Activated CD8-positive, alpha-beta memory T cell treated with anti-CD3 and anti-CD28 coated beads for 36 hours (primary cell): ENCODE results near the gene WDR45B. TPM values are rescaled to one million over a fixed set of nuclear protein-coding genes. Genes with fewer than 3 reads are reported as not detected.
"Not testable (repeated sequence)": the region's sequence is repeated elsewhere in the genome, so short reads cannot be mapped to it uniquely, and the experiment has no call there.

ENCODE experiments used
- CTCF ChIA-PET: fragments of 350-600 bp; sonication (Branson Sonifier 250); formaldehyde crosslinking; loops from one replicate; lab custom pipeline; 2021; ENCODE audit warnings: antibody characterized with exemption; lab: Charles Lee
- POLR2A ChIA-PET: fragments of 350-600 bp; sonication (Branson Sonifier 250); formaldehyde crosslinking; loops from one replicate; lab custom pipeline; 2021; ENCODE audit warnings: antibody characterized with exemption; lab: Charles Lee
- total RNA-seq, 2 experiments: library from RNA; stranded (reverse); gene quantifications; one replicate each; pipeline ENCODE4 v1.2.3, GENCODE V29; 2021

Gene WDR45B
- total RNA-seq, 2 experiments from 2014 or later, result 57.0 to 57.9 TPM

DNA sequence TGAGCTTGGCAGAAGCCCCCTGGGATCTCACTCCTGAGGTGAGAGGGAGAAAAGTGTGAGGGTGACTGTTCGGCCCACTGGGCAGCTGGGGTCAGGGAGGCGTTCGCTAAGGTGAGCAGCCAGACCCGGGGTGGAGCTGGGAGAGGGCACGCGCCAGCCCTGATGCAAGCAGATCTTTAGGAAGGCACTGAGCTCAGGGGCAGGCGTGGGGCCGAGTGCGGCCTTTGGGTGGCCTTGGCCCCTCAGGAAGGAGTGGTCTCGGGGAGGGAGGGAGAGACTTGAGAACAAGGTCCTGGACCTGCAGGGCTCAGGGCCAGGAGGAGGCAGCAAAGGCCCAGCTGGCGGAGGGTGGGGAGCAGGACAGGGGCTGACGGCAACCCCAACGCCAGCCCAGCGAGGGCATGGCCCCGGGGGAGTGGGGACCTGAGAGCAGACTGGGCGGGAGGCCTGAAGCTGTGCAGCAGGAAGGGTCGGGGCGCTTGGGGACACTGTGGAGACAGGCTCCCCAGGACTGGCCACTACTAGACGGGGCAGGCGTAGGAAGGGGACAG lies 14.5 kb upstream of the WDR45B start:
- ChIA-PET CTCF (interaction anchor here (0.8 kb wide), 1 partner anchor 112 kb away, joined by 3 read pairs; no protein-coding TSS in a partner anchor), POLR2A (no interaction called here)

DNA sequence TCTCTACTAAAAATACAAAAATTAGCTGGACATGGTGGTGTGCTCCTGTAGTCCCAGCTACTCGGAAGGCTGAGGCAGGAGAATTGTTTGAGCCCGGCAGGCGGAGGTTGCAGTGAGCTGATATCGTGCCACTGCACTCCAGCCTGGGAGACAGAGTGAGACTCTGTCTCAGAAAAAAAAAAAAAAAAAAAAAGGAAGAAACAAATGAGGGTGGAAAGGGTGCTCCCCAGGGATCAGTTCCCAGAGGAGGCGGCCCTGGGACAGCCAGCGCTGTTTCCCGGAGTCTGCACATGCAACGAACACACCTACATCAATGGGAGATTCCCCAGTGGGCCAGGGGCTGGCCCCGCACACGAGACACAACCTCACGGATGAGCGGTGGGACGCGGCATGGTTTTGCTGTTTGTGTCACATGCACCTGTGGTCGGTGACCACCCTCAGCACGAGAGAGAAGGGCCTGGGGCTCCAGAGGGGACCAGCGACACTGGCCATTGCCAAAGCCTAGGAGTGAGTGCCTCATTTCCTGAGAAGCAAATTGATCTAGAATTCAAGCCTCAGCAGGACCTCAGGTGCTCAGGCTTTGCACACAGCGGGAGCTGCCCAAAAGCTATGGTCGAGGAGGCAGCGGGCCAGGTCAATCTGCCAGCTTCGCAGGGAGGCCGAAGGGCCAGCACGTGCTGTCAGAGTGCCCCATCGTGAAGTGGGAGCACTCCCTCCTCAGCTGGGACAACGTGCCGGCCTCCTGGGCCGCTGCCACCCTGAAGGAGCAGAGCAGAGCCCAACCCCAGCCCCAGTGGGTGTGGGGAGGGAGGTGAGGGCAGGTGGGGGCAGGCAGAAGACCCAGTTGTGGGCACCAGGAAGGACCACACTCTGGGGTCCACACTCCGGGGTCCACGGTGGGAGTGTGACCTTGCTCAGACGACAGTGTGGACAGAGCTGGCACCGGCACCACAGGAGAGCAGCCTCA lies 13.8 kb upstream of the WDR45B start:
- POLR2A ChIA-PET, result no interaction called here

GRCh38 chr17:82659886-82660285 lies 11.6 kb upstream of the WDR45B start:
- ChIA-PET POLR2A (no interaction called here), CTCF (no interaction called here)

More for the DNA sequence above, 13.8 kb upstream of the WDR45B start:
- CTCF ChIA-PET, result interaction anchor here (0.7 to 0.8 kb wide), 2 partner anchors 113 to 623 kb away, joined by 3 to 4 read pairs; no protein-coding TSS in a partner anchor

- ChIA-PET POLR2A (no interaction called here), CTCF (no interaction called here)
Measured at GRCh38 chr17:82658796-82659452, 10.7 kb upstream of the WDR45B start.

GRCh38 chr17:82658331-82658730 lies 10.1 kb upstream of the WDR45B start:
- POLR2A ChIA-PET, result no interaction called here
- CTCF ChIA-PET, result no interaction called here

DNA sequence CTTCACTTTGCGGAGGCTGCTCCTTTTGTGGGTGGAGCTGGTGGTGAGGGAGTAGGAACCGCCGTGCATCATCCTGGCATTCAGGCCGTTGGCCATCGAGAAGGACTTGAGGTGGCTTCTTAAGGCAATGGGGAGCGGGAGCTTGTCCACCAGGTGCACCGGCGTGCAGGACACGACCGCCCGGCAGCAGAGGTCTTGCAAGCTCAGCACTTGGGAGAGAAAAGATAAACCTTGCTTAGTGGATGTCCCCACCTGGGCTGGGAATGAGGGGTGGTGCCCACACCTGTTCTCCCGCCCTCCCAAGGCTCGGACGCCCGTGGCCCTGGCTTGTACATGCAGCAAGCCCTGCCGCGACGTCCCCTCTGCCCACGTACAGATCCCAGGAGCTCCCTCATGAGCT lies 9.7 kb upstream of the WDR45B start:
- CTCF ChIA-PET, result no interaction called here
- POLR2A ChIA-PET, result no interaction called here

GRCh38 chr17:82656266-82656665 lies 8.0 kb upstream of the WDR45B start:
- CTCF ChIA-PET, result no interaction called here
- POLR2A ChIA-PET, result no interaction called here

- ChIA-PET POLR2A (no interaction called here), CTCF (no interaction called here)
Measured at GRCh38 chr17:82655523-82655922, 7.3 kb upstream of the WDR45B start.

DNA sequence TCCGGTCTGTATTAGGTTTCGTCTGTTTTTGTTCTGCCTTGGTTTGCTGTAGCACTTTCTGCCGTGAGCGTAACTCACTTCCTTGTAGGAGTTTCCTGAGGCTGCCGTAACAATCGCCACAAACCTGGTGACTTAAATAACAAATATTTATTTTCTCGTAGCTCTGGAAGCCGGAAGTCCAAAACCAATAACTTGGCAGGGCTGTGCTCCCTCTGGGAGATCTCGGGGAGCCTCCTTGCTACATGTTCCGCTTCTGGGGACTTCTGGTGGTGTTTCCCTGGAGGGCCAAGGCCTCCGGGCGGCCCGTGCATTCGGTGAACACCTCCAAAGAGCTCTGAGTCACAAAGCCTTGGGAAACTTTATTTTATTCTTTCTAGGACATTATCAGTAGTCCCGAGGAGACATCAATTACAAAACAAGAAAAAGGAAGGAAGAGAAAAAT lies 6.8 kb upstream of the WDR45B start:
- ChIA-PET POLR2A (no interaction called here), CTCF (no interaction called here)

- CTCF ChIA-PET, POLR2A ChIA-PET: not testable (repeated sequence)
Measured at GRCh38 chr17:82654611-82655010, 6.4 kb upstream of the WDR45B start.

GRCh38 chr17:82653651-82654528 lies 5.6 kb upstream of the WDR45B start:
- ChIA-PET CTCF (no interaction called here), POLR2A (no interaction called here)

DNA sequence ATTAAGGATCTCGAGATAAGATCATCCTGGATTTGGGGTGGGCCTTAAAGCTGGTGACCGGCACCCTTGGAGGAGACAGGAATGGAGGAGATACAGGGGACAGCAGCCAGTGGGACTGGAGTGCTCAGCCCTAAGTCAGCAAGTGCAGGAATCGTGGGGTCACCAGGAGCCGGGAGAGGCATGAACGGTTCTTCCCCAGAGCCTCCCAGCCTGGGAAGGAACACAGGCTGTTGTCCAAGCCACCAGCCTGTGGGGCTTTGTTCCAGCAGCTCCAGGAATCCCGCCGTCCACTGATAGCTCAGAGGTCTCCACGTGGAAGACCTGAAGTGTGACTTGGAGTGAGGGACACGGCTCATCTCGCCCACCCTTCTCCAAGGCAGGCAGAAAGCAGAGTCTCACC lies 2.5 kb upstream of the WDR45B start:
- CTCF ChIA-PET, result no interaction called here
- POLR2A ChIA-PET, result no interaction called here

- POLR2A ChIA-PET, result no interaction called here
Measured at GRCh38 chr17:82649501-82650261, 1.4 kb upstream of the WDR45B start.

DNA sequence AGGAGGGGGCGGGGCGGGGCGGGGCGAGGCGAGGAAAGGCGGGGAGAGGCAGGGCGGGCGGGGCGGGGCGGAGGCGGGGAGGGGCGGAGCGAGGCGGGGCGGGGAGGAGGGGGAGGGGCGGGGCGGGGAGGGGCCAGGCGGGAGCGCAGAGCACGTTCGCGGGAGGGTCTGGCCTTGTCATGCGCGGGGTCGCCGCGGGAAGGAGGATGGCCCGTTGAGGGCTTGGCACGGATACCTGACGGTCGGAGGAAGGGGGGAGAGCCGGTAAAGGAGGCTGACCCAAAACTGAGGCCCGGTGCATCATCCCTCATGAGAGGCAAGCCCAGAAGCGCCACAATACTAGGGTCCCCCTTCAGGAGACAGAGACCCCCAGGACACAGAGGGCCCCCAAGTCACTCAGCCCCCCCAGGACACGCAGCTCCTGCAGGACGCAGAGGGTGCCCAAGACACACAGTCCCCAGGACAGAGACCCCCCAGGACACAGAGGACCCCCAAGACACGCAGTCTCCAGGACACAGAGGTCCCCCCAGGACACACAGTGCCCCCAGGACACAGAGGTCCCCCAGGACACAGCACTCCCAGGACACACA lies 593 bp upstream of the WDR45B start:
- ChIA-PET POLR2A (no interaction called here), CTCF (no interaction called here)

More at GRCh38 chr17:82649501-82650261, 1.4 kb upstream of the WDR45B start:
- CTCF ChIA-PET, result no interaction called here

DNA sequence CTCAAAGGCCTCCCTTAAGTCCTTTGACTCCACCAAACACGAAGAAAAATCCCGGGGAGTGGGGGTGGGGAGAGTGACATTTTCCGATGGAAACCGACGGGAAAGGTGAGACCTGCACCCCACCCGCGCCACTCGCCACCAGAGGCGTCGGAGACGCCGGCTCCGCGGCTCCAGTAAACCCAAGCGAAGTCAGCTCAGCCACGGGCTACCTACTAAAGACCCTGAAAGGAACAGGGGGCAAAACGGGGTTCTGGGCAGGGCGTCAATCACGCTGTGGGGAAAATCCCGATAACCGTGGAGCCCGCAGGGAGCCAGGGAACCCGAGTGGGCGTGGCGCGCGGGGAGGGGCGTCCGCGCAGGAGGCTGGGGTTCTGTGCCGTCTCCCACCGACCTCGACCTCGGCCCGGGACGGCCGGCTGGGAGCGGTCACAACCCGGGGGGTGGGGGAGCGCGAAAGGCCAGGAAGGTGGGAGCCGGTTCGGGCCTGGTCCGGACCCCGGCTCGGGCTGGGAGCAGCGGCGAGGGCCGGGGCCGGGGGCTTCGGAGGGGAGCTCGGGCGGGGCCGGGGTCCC lies 565 bp downstream of the WDR45B start:
- ChIA-PET POLR2A (interaction anchor here (0.5 kb wide), 1 partner anchor 1409 kb away, joined by 3 read pairs; no protein-coding TSS in a partner anchor), CTCF (no interaction called here)

GRCh38 chr17:82645516-82645915 lies 2.7 kb downstream of the WDR45B start:
- CTCF ChIA-PET, result no interaction called here
- POLR2A ChIA-PET, result no interaction called here

- CTCF ChIA-PET, result no interaction called here
- POLR2A ChIA-PET, result no interaction called here
Measured at GRCh38 chr17:82644148-82644547, 4.1 kb downstream of the WDR45B start.

GRCh38 chr17:82642022-82642421 lies 6.2 kb downstream of the WDR45B start:
- POLR2A ChIA-PET, result no interaction called here
- CTCF ChIA-PET, result no interaction called here
